C4-2B (cell line): ENCODE data around the gene WRAP73.

Experiments used
- ZFX ChIP-seq: fragments of 450-650 bp; IDR thresholded peaks from 2 replicates; pipeline ENCODE4 v1.6.1; 2017
- TF ChIP-seq, protein P1 (sequence below): fragments of 450-650 bp; conservative IDR thresholded peaks from 2 replicates; pipeline ENCODE4 v1.5.1; 2017; ENCODE audit warnings: mild to moderate bottlenecking

DNA sequence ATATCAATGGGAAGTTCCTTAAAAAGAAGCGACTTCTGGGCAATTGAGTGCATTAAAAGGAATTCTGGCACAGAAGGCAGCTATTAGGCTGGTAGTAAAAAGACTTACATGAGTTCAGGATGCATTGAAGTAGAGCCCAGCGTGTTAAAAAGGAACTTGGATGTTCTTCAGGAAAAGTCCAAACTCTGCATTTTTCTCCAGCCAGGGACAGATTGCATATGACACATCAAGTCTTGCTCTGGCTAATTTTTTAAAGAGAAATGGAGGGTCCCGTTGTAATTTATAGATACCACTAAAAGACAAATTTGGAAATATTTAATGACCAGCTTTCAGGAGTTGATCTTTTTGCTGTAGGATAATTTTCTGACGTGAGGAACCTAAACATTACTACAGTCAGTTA, 23.9 kb downstream of the WRAP73 start:
- TF ChIP-seq, protein P1, sequence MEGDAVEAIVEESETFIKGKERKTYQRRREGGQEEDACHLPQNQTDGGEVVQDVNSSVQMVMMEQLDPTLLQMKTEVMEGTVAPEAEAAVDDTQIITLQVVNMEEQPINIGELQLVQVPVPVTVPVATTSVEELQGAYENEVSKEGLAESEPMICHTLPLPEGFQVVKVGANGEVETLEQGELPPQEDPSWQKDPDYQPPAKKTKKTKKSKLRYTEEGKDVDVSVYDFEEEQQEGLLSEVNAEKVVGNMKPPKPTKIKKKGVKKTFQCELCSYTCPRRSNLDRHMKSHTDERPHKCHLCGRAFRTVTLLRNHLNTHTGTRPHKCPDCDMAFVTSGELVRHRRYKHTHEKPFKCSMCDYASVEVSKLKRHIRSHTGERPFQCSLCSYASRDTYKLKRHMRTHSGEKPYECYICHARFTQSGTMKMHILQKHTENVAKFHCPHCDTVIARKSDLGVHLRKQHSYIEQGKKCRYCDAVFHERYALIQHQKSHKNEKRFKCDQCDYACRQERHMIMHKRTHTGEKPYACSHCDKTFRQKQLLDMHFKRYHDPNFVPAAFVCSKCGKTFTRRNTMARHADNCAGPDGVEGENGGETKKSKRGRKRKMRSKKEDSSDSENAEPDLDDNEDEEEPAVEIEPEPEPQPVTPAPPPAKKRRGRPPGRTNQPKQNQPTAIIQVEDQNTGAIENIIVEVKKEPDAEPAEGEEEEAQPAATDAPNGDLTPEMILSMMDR, result no peak
- no peak for TF ChIP-seq ZFX
